Heart left ventricle (tissue), 13 donors: Measurements from ENCODE around the gene ARF3.

Experiments used
- POLR2A ChIP-seq, 2 donors: fragments of 450-650 bp; IDR thresholded peaks; one replicate each; pipeline ENCODE4 v1.6.1; 2017; ENCODE audit warnings: antibody characterized with exemption in 2 of 2, mild to moderate bottlenecking in 2 of 2, moderate library complexity in 2 of 2
- TF ChIP-seq, protein P1 (sequence below), 12 donors: fragments of 200-600 bp; sonication (generic) in 4 of 12; IDR thresholded peaks; one replicate each; pipeline versions ENCODE4 v1.5.0 to v1.8.0; 2018 to 2022; ENCODE audit warnings: antibody characterized with exemption in 12 of 12, mild to moderate bottlenecking in 5 of 12
- donor health status: ischemic (EF 13 %, LVEDD 7.1; RV severe dilation, severe dysfunction).
- donor health status: DM: no; HTN: yes; CAD: no.
- donor health status: DM: no; HTN: no; CAD: no.
- donor health status: ischemic (EF 25% LVEDD 6.9; RV normal size, moderate dysfunction).
- donor health status: ischemic (EF 25% LVEDD 5.7; RV mildly dilated, moderate dysfunction).
- donor health status: ischemic (EF 35%, LVEDD 5.7; RV mildly dilated, moderate dysfunction).
- donor health status: nonischemic (EF 11% LVEDD 7.7; RV severe dilation, severe dysfunction).
- donor health status: DM: yes; HTN: yes; CAD: no.
- donor health status: PGD.
- donor health status: ischemic (EF 29% LVEDD 5.4; RV normal size, mild dysfunction).
- donor health status: nonischemic (EF 23%, LVEDD 6.1; RV moderate dilation, normal function).

DNA sequence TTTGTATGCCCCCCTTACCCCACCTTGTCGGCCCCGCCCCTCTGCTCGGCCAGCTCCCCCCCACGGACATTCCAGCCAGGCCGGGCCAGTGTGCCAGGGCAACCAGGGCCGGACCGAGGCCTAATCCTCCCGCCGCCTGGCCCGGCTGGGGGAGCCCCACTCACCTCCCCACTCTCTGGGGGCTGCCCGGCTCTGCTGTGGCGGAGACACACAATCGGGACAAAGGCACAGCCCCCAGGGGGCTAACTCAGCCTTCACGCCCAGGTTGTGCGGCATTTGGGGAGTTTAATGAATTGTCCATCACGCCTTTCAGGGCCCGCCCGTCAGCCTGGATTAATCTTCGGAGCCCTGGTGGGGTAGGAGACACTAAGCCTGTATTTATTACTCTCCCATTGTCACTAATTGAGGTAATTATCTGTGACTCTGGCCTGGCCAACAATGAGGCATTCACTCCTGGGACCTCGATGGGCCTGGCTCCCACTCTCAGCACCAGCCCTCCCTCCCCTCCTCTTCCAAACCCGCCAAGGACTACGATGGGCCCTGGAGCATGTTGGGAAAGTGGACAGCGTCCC, 29.5 kb upstream of the ARF3 start:
- TF ChIP-seq, protein P1, sequence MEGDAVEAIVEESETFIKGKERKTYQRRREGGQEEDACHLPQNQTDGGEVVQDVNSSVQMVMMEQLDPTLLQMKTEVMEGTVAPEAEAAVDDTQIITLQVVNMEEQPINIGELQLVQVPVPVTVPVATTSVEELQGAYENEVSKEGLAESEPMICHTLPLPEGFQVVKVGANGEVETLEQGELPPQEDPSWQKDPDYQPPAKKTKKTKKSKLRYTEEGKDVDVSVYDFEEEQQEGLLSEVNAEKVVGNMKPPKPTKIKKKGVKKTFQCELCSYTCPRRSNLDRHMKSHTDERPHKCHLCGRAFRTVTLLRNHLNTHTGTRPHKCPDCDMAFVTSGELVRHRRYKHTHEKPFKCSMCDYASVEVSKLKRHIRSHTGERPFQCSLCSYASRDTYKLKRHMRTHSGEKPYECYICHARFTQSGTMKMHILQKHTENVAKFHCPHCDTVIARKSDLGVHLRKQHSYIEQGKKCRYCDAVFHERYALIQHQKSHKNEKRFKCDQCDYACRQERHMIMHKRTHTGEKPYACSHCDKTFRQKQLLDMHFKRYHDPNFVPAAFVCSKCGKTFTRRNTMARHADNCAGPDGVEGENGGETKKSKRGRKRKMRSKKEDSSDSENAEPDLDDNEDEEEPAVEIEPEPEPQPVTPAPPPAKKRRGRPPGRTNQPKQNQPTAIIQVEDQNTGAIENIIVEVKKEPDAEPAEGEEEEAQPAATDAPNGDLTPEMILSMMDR (IDR thresholded peaks at IDR 0.05): no peak
- TF ChIP-seq POLR2A (IDR thresholded peaks at IDR 0.05): no peak
